Measurements from ENCODE around the gene DCAF8.

DCAF8 gene

GRCh38 chr1:160171354-160171753, 91.0 kb downstream of the DCAF8 start:
- no peak for DNase-seq (ENCODE audit: low read depth in 2 of 2)

GRCh38 chr1:160169553-160170399, 92.6 kb downstream of the DCAF8 start:
- no peak for DNase-seq (ENCODE audit: low read depth in 2 of 2)

- DNase-seq (ENCODE audit: low read depth in 2 of 2): no peak
Observed at GRCh38 chr1:160168609-160169369, 93.6 kb downstream of the DCAF8 start.

- DNase-seq (ENCODE audit: low read depth in 2 of 2): no peak
Observed at GRCh38 chr1:160168016-160168415, 94.3 kb downstream of the DCAF8 start.

GRCh38 chr1:160167580-160167979, 94.8 kb downstream of the DCAF8 start:
- no peak for DNase-seq (ENCODE audit: low read depth in 2 of 2)

- DNase-seq (ENCODE audit: low read depth in 2 of 2): no peak
Observed at GRCh38 chr1:160167056-160167455, 95.3 kb downstream of the DCAF8 start.

- DNase-seq (ENCODE audit: low read depth in 2 of 2): no peak
Observed at GRCh38 chr1:160166166-160166868, 96.0 kb downstream of the DCAF8 start.
